ENCODE measurements around the gene E4F1. TPM values are rescaled to one million over a fixed set of nuclear protein-coding genes. Genes with fewer than 3 reads are reported as not detected.

E4F1 gene
- total RNA-seq, 4 donors from 2014 or later = 30.6 to 60.6 (median 45.2) TPM

DNA sequence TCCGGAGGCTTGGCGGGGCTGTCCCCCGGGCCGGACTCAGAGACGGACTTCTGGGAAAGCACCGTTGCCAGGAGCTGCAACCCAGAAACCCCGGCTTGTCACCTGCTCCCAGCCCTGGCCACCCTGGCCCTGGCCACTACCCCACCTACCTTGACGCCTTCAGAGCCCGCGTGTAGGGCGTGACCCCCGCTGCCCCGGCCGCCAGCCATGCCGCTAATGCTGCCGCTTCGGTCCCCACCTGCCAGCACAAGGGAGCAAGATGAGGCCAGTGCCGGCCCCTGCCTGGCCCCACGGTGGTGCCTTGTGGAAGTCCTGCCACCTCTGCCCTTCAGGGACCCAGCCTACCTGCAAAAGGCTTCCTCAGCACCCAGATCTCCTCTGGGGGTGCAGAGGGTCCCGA, 38.4 kb upstream of the E4F1 start:
- WGBS, 2 donors = 78 to 93% methylated on average over 15 to 19 of the region's 20 CpGs
- Histone ChIP-seq H3K36me3 (no peaks in the 10 kb centered on the region), H3K27me3 (no peaks in the 10 kb centered on the region), H3K27ac (no peak overlapping the region), H3K4me1 (no peaks in the 10 kb centered on the region), H3K9me3 (no peaks in the 10 kb centered on the region), H3K4me3 (no peak overlapping the region)
- no peak for DNase-seq (ENCODE audit: low spot score in 2 of 2)
- TF ChIP-seq EP300 (IDR thresholded peaks at IDR 0.05) (no peak), POLR2A (IDR thresholded peaks at IDR 0.05) (no peak)
- TF ChIP-seq, protein P1, sequence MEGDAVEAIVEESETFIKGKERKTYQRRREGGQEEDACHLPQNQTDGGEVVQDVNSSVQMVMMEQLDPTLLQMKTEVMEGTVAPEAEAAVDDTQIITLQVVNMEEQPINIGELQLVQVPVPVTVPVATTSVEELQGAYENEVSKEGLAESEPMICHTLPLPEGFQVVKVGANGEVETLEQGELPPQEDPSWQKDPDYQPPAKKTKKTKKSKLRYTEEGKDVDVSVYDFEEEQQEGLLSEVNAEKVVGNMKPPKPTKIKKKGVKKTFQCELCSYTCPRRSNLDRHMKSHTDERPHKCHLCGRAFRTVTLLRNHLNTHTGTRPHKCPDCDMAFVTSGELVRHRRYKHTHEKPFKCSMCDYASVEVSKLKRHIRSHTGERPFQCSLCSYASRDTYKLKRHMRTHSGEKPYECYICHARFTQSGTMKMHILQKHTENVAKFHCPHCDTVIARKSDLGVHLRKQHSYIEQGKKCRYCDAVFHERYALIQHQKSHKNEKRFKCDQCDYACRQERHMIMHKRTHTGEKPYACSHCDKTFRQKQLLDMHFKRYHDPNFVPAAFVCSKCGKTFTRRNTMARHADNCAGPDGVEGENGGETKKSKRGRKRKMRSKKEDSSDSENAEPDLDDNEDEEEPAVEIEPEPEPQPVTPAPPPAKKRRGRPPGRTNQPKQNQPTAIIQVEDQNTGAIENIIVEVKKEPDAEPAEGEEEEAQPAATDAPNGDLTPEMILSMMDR (IDR thresholded peaks at IDR 0.05) = no peak

DNA sequence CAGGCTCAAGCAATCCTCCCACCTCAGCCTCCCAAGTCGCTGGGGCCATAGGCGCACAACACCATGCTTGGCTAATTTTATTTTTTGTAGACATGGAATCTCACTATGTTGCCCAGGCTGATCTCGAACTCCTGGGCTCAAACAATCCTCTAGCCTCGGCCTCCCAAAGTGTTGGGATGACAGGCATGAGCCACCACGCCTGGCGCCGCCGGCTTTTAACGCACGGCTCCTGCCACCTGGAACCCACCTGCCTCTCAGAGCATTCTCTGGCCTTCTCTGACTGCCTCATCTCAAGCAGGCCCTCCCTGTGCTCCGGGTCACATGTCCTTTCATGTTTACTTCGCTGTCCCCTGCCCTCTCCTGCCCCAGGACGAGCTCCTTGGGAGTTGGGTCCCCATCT, 37.3 kb upstream of the E4F1 start:
- peaks cover 0 to 5% (median 2%) of the 10 kb centered on the region in 4 donors for H3K4me1 ChIP-seq
- H3K9me3 ChIP-seq = no peaks in the 10 kb centered on the region
- 89% methylated on average over 13 of the region's 13 CpGs for WGBS, 2 donors
- no peak for DNase-seq (ENCODE audit: low spot score in 2 of 2)
- H3K27me3 ChIP-seq = no peaks in the 10 kb centered on the region
- H3K27ac ChIP-seq = no peak overlapping the region
- TF ChIP-seq, protein P1 (IDR thresholded peaks at IDR 0.05) = no peak
- TF ChIP-seq POLR2A (IDR thresholded peaks at IDR 0.05) = no peak
- TF ChIP-seq EP300 (IDR thresholded peaks at IDR 0.05) = no peak
- no peaks in the 10 kb centered on the region for H3K36me3 ChIP-seq
- H3K4me3 ChIP-seq = no peak overlapping the region

DNA sequence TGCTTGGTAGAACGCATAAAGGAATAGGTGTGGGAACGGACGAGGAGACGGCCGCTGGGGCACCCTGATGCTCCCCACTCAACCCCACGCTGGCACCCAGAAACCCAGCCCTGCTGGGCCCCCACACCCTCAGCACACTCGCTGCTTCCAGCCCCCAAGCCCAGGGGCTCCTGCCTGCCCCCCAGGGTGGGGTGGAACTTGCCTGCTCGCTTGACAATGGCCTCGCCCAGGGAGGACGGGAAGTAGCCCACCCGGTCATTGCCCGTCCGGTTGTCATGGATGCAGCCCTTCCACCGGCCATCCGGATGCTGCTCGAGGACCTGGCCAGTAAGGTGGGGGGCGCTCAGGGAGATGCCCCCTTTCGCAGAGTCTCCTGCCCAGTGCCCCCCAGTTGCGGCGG, 36.9 kb upstream of the E4F1 start:
- no peaks in the 10 kb centered on the region for H3K36me3 ChIP-seq
- WGBS, 2 donors = 90 to 91% methylated on average over 6 to 15 of the region's 20 CpGs
- no peak for DNase-seq (ENCODE audit: low spot score in 2 of 2)
- no peak overlapping the region for H3K27ac ChIP-seq
- TF ChIP-seq POLR2A (IDR thresholded peaks at IDR 0.05) = no peak
- H3K4me1 ChIP-seq = peaks cover 0 to 10% (median 4%) of the 10 kb centered on the region in 4 donors
- no peaks in the 10 kb centered on the region for H3K9me3 ChIP-seq
- H3K4me3 ChIP-seq = no peak overlapping the region
- H3K27me3 ChIP-seq = no peaks in the 10 kb centered on the region

DNA sequence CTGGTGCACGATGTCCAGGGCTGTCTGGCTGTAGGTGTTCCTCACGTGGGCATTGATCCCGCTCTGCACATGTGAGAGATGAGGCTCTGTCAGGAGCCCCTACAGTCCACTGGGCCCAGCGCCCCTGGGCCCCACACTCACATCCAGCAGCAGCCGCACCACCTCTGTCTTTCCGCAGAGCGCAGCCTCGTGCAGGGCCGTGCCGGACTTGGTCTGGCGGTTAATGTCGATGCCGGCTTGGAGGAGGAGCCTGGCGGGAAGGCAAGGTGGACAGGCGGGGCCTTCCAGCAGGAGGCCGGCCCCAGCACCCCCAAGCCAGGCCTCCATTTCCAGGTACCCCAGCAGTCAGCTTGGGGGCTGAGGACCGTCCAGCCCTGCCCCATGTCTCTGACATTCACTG, 36.2 kb upstream of the E4F1 start:
- Histone ChIP-seq H3K27ac (no peak overlapping the region), H3K9me3 (no peaks in the 10 kb centered on the region)
- 71 to 82% methylated on average over 13 to 17 of the region's 17 CpGs for WGBS, 2 donors

DNA sequence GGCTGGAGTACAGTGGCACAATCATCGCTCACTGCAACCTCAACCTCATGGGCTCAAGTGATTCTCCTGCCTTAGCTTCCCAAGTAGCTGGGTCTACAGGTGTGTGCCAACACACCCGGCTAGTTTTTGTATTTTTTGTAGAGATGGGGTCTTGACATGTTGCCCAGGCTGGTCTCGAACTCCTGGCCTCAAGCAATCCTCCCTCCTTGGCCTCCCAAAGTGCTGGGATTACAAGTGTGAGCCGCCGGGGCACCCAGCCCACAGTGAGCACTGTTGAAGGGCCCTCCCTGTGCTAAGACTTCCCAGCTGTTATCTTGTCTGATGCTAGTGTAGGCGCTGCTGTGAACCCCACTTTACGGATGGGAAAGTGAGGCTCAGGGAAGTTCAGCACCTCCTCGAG, 35.0 kb upstream of the E4F1 start:
- 91 to 95% methylated on average over 7 to 8 of the region's 8 CpGs for WGBS, 2 donors
- H3K9me3 ChIP-seq = no peaks in the 10 kb centered on the region
- TF ChIP-seq EP300 (IDR thresholded peaks at IDR 0.05) = no peak
- TF ChIP-seq POLR2A (IDR thresholded peaks at IDR 0.05) = no peak
- TF ChIP-seq, protein P1 (IDR thresholded peaks at IDR 0.05) = no peak

More for the DNA sequence above, 36.2 kb upstream of the E4F1 start:
- no peaks in the 10 kb centered on the region for H3K36me3 ChIP-seq
- H3K27me3 ChIP-seq = no peaks in the 10 kb centered on the region
- DNase-seq (ENCODE audit: low spot score in 2 of 2) = no peak
- no peak for TF ChIP-seq POLR2A (IDR thresholded peaks at IDR 0.05)
- no peak for TF ChIP-seq EP300 (IDR thresholded peaks at IDR 0.05)
- TF ChIP-seq, protein P1 (IDR thresholded peaks at IDR 0.05) = no peak
- peaks cover 0 to 12% (median 5%) of the 10 kb centered on the region in 4 donors for H3K4me1 ChIP-seq
- no peak overlapping the region for H3K4me3 ChIP-seq

More for the DNA sequence above, 35.0 kb upstream of the E4F1 start:
- H3K27ac ChIP-seq = no peak overlapping the region
- no peak for DNase-seq (ENCODE audit: low spot score in 2 of 2)
- H3K4me3 ChIP-seq = no peak overlapping the region
- peaks cover 0 to 12% (median 5%) of the 10 kb centered on the region in 4 donors for H3K4me1 ChIP-seq
- H3K36me3 ChIP-seq = no peaks in the 10 kb centered on the region
- peaks cover 0 to 1% of the 10 kb centered on the region in 2 donors for H3K27me3 ChIP-seq

All from tibial nerve (tissue), 4 donors.